NCI-H748 (cell line): Measurements from ENCODE around the gene MYL6B.
"Not testable (repeated sequence)": the region's sequence is repeated elsewhere in the genome, so short reads cannot be mapped to it uniquely, and the experiment has no call there.

Source experiments
- DNase-seq: peaks from one replicate; lab custom pipeline; 2025; ENCODE audit not compliant: unreplicated experiment; lab: John Stamatoyannopoulos, UW

The MYL6B gene

GRCh38 chr12:56151672-56152131, 685 bp upstream of the MYL6B start:
- DNase-seq, result peak; percentile 74

GRCh38 chr12:56152756-56153677, 630 bp downstream of the MYL6B start:
- DNase-seq, result peak; percentile 20

- DNase-seq, result no peak
Measured at GRCh38 chr12:56153678-56154065, 1.3 kb downstream of the MYL6B start.

DNA sequence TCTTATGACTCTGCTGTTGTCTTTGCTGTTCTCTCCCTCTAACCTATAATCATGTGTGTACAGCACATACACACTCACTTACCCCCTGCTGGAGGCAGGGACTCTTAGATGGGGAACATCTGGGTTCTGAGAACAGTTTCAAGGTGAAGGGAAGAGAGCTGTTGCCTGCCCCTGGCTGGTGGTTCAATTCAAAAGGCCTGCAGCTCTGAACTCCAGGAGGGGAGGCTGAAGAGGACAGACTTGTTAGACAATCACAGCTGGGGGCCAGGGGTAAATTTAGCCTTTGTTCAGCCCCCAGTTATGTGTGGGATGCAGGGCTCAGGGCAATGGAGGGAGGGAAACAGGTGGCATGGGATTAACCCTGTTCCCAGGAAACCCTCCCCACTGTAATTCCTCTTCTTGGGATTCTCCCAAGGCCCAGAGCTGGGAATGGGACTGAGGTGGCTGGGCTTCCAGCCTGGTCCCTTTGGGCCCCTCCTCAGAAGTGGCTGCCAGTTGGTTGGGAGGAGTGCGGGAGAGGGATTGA, 1.9 kb downstream of the MYL6B start:
- no peak for DNase-seq

GRCh38 chr12:56154818-56155217, 2.4 kb downstream of the MYL6B start:
- DNase-seq, result no peak

DNA sequence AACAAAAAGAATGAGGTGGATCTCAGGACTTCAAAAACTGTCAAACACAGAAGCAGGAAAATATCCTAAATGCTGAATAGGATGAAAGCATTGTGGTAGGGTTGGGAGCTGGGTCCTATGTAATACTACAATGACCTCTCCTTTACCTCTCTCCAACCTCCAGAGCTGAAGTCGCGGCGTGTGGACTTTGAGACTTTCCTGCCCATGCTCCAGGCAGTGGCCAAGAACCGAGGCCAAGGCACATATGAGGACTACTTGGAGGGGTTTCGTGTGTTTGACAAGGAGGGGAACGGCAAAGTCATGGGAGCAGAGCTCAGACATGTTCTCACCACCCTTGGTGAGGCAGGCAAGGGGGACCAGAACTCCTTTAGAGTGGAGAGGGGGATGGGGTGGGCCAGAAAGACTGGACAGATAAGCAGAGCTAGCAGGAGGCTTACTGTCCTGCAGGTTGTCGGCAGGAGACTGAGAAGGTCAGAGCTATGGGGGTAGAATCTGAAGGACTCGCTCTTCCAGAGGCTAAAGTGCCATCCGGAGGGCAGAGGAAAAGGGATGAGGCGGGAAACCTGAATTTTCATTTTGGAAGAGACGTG, 3.0 kb downstream of the MYL6B start:
- DNase-seq, result no peak

GRCh38 chr12:56156464-56157200, 4.2 kb downstream of the MYL6B start:
- not testable (repeated sequence) for DNase-seq

DNA sequence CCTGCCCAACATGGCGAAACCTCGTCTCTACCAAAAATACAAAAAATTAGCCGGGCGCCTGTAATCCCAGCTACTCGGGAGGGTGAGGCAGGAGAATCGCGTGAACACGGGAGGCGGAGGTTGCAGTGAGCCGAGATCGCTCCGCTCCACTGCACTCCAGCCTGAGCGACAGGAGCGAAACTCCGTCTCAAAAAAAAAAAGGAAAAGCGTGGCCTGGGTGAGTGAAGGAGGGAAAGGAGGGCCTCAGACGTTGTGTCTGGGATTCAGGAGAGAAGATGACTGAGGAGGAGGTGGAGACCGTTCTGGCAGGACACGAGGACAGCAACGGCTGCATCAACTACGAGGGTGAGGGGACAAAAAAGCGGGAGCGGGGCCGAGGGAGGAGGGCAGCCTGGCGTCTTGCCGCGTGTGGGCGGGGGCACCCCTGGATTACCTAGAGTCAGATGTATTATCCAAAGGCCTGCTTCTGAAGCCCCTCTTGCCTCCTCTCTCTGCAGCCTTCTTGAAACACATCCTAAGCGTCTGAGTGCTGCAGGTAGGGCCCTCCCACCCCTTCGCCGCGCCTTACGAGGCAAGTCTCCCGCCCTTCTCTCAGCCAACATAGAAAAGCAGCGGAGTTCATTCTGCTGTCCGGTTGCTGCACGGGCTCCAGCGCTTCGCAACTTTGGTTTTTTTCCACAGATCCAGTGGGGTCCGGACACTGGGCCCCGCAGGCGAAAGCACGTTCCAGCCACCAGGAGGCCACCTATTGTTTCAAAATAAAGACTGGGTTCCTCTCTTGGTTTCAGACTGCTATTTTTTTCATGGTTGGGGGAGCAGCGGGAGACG, 5.0 kb downstream of the MYL6B start:
- peak; percentile 86 for DNase-seq

DNA sequence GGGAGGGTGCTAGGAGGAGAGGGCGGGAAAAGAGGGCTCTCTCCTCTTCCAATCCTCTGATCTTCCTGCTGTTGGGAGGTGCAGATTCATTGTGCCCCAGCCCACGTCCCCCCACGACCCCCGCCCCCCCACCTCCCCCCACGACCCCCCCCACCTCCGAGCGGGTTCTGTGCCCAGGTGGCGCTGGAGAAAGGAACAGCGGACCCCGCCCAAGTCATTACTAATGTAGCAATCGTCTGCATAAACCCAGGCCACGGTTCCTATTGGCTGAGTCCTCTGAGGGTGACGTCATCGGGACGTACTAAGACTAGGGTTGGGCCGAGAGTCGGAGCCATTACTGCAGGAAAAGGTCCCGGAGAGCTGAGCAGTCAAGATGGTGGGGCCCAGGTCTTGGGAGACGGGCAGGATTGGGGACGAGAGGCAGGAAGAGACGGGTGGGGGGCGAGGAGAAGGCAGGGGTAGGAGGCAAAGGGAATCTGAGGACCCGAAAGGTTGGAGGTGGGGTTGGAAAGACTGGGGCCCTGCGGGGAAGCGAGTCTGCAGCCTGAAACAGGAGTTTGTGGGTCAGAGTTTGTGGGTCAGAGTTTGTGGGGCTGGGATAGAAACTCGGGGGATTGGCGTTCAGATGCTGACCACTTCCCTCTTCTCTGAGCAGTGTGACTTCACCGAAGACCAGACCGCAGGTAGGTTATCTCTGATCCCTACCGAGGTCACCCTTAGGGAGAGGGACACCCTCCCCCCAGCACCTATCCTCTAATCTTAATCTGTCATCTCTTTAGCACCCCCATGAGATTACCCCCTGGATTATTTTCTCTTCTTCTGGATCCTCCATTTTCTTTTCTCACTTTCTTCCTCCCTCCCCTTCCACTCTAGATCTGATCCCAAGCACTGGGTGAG, 5.9 kb downstream of the MYL6B start, which contains the start of gene MYL6:
Gene MYL6, plus strand, starts transcription at position 331 of the 897 bp plus-strand sequence. Its CDS starts 43 bp downstream, at position 374.
- peak; percentile 99 for DNase-seq

DNA sequence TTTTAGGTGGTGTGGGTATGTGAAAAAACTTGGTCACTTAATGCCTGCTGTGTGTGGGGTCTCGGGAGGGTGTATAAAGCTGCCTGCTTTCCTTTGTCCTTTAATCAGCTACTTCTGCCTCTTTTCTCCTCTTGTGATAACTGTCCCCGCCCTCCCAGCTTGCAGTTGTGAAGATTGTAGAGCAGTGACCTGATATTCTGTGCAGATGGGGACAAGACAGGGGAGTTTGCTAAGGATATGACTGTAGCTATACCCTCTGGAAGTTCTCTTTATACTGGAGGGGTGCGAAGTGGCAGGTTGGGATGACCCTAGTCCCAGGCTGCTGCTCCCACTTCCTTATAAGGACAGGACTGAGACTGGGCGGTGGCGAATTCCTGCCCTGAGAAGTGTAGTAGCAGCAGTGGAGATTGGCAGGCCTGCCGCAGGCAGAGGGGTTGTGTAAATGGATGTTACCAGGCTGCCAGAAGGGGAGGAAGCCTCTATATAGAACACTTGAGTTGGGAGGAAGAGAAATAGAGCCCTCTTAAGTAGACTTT, 6.6 kb downstream of the MYL6B start:
- DNase-seq, result peak; percentile 27

DNA sequence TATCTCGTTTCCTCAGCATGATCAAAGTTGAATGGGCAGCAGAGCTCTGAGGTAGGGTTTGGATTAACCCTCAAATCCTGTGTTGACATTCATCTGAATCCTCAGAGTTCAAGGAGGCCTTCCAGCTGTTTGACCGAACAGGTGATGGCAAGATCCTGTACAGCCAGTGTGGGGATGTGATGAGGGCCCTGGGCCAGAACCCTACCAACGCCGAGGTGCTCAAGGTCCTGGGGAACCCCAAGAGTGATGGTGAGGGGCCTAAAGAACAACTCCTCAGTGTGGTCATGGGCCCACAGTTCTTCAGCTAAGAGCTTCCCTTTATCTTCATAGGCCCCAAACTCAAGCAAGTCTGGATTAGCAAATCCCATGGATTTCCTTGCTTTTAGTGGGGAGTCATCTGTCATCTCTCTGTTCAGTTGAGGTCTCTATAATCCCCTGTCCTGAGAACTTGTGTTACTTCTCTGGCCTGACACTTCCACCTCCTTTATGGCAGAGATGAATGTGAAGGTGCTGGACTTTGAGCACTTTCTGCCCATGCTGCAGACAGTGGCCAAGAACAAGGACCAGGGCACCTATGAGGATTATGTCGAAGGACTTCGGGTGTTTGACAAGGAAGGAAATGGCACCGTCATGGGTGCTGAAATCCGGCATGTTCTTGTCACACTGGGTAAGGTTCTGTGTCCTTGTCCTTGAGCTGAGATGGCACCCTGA, 7.2 kb downstream of the MYL6B start:
- no peak for DNase-seq

DNA sequence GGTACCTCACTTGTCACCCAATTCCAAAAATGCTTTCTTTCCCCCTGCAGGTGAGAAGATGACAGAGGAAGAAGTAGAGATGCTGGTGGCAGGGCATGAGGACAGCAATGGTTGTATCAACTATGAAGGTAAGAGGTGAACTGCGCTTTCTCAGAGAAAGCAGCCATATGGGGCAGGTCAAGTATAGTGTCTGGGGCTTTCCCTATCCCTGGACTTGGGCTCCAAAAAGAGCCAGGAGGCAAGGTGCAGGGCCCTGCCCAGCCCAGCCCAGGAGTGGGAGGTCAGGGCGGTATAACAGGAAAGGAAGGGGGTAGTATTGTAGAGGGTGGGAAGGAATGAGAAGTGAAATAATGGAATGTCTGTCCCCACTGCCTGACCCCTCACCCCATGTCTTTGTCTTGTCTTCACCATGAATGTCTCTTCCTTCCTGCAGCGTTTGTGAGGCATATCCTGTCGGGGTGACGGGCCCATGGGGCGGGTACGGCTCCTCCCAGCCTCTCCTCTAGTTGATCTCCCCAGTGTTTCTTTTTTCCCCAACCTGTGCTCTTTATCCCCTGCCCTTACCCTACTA, 7.9 kb downstream of the MYL6B start:
- DNase-seq, result no peak

GRCh38 chr12:56160894-56161689, 8.7 kb downstream of the MYL6B start:
- no peak for DNase-seq

DNA sequence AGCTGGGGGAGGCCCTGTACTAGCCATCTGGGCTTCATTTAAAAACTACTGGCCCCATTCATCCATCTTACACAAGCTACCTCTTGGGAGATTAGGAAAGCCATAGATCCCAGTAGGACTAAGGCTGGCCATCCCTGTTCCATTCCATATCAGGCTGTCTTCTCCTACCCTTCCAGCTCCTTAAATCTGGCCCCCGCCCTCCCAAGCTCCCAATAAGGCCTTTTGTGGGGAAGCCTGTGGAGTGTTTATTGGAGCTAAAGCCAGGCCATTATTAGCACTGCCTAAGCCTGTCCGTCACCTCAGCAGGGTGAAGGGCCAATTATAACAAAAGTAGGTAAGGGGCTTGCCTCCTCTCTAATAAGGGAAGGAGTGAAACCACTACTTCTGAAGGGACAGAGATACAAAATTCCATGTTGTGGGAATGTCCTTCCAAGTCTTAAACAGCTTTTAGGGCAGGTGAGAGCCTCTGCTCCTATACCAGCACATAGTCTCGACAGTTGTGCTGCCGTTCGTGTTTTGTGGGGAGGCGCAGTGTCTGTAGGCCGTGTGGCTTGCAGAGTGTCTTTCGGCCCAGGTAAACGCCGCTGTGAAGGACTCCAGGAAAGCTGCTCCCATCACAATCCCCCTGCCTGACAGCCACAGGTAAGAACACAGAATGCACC, 9.4 kb downstream of the MYL6B start:
- DNase-seq, result no peak

DNA sequence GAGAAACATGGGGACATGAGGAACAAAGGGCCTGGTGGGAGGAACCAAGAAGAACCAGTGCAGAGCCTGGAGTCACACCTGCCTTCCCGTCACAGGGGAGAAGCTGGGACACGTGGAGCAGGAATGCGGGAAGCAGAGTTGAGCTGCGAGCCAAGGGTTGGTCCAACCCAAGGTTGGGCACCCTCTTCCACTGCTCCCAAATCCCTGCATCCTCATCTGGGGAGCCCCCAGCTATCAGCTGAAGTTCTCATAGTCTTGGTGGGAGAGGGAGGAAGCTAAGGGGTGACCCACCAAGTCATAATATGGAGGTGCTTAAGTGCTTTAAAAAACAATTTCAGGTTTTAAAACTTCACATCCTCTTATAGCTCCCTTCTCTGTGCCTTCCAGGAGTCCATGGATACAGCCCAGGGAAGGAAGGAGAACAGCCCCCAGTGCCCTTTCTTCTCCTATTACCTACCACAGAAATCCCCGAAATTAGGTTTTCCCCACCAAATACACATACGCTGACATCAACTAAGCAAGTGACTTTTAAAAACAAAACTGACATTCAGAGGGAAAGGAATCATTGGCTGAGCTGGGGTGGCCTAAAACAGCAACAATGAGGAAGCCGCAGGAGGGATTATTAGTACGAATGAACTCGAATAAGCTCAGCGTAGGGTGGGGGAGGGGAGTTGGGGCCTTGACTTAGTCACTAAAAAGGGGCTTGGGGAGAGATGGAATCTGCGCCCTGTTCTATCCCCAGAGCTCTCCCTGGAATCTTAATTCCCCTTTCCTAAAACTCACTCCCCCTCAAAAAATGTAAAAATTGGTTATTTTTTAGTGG, 10.3 kb downstream of the MYL6B start:
- DNase-seq, result no peak
